CD4-positive, alpha-beta T cell treated with Interleukin-6 for 4 hours (primary cell): ENCODE measurements around the gene PCAT7.

ENCODE experiments used
- DNase-seq: peaks from one replicate; pipeline ENCODE4 v3.0.0-alpha.2; 2020; ENCODE audit warnings: mixed read lengths

PCAT7 gene

GRCh38 chr9:94606646-94607422 is 52.0 kb downstream of the PCAT7 start:
- DNase-seq = no peak

GRCh38 chr9:94607423-94607691 is 52.5 kb downstream of the PCAT7 start:
- DNase-seq = no peak

- DNase-seq = no peak
Observed at GRCh38 chr9:94610181-94610606, 55.3 kb downstream of the PCAT7 start.

- DNase-seq = no peak
Observed at GRCh38 chr9:94611638-94612068, 56.8 kb downstream of the PCAT7 start.

GRCh38 chr9:94612071-94612470 is 57.2 kb downstream of the PCAT7 start:
- DNase-seq = no peak

GRCh38 chr9:94613003-94613402 is 58.1 kb downstream of the PCAT7 start:
- no peak for DNase-seq

- DNase-seq = no peak
Observed at GRCh38 chr9:94619026-94619425, 64.1 kb downstream of the PCAT7 start.
